KMS-11 (cell line): Measurements from ENCODE around the gene LIN28A.

Experiments
- H2AFZ ChIP-seq: fragments of 200-600 bp; sonication (generic); 2 replicates; pipeline ENCODE4 v1.6.1; 2016; ENCODE audit warnings: antibody characterized with exemption, mixed run types, low read depth
- H3K27ac ChIP-seq: fragments of 200-600 bp; sonication (generic); 2 replicates; pipeline ENCODE4 v1.6.1; 2016; ENCODE audit warnings: mild to moderate bottlenecking, mixed run types
- H3K27me3 ChIP-seq: fragments of 200-600 bp; sonication (generic); 2 replicates; pipeline ENCODE4 v1.6.1; 2017; ENCODE audit warnings: mild to moderate bottlenecking, low read depth, mixed run types, moderate library complexity; ENCODE audit not compliant: insufficient read depth
- H3K36me3 ChIP-seq: fragments of 200-600 bp; sonication (generic); 2 replicates; pipeline ENCODE4 v1.6.1; 2017; ENCODE audit warnings: mild to moderate bottlenecking, mixed run types; ENCODE audit not compliant: insufficient read depth
- H3K4me1 ChIP-seq: fragments of 200-600 bp; sonication (generic); 2 replicates; pipeline ENCODE4 v1.6.1; 2016; ENCODE audit warnings: mild to moderate bottlenecking, low read depth, mixed run types; ENCODE audit not compliant: poor library complexity, severe bottlenecking
- H3K4me2 ChIP-seq: fragments of 200-600 bp; sonication (generic); 2 replicates; pipeline ENCODE4 v1.7.0; 2016; ENCODE audit warnings: mild to moderate bottlenecking, mixed run types
- H3K4me3 ChIP-seq: fragments of 200-600 bp; sonication (generic); IDR thresholded peaks from 2 replicates; pipeline ENCODE4 v1.6.1; 2017; ENCODE audit warnings: low read depth, low read length, mixed read lengths; ENCODE audit not compliant: insufficient read depth
- H3K79me2 ChIP-seq: fragments of 200-600 bp; sonication (generic); 2 replicates; pipeline ENCODE4 v1.6.1; 2016; ENCODE audit warnings: low read depth, mixed run types; ENCODE audit not compliant: insufficient read depth
- H3K9ac ChIP-seq: fragments of 200-600 bp; sonication (generic); 2 replicates; pipeline ENCODE4 v1.6.1; 2016; ENCODE audit warnings: mild to moderate bottlenecking, mixed run types
- H4K20me1 ChIP-seq: fragments of 200-600 bp; sonication (generic); 2 replicates; pipeline ENCODE4 v1.6.1; 2016; ENCODE audit warnings: mild to moderate bottlenecking, mixed run types; ENCODE audit not compliant: insufficient read depth
- TF ChIP-seq, protein P1 (sequence below): fragments of 200-600 bp; sonication (generic); conservative IDR thresholded peaks from 2 replicates; pipeline ENCODE4 v1.6.1; 2017; ENCODE audit warnings: low read depth, mild to moderate bottlenecking, antibody characterized with exemption, low read length, moderate library complexity, mixed read lengths

The LIN28A gene

DNA sequence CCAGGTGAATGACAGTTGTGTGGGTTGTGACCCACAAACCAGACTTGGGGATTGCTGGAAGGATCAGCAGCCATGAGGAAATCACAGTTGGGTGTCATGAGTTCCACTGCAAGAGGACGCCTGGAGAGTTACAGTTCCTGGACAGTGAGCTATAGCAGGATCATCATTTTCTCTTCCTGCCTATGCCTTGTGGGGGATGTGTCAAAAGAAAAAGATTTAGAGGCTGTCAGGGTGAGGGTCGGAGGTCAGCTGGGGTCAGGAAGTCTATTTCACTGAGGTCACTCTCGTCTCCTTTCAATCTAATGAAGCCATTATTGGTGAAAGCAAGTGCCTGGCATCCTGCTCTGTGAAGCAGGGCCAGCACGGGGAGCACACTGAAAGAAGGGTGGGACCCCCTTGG lies 7.0 kb upstream of the LIN28A start:
- Histone ChIP-seq H3K79me2 (no peaks in the 10 kb centered on the region), H3K4me2 (no peak overlapping the region), H3K9ac (no peak overlapping the region), H3K27me3 (peaks cover 17% of the 10 kb centered on the region), H4K20me1 (no peaks in the 10 kb centered on the region), H3K4me3 (no peak overlapping the region), H3K4me1 (no peaks in the 10 kb centered on the region), H3K36me3 (no peaks in the 10 kb centered on the region), H3K27ac (no peak overlapping the region), H2AFZ (no peak overlapping the region)
- TF ChIP-seq, protein P1, sequence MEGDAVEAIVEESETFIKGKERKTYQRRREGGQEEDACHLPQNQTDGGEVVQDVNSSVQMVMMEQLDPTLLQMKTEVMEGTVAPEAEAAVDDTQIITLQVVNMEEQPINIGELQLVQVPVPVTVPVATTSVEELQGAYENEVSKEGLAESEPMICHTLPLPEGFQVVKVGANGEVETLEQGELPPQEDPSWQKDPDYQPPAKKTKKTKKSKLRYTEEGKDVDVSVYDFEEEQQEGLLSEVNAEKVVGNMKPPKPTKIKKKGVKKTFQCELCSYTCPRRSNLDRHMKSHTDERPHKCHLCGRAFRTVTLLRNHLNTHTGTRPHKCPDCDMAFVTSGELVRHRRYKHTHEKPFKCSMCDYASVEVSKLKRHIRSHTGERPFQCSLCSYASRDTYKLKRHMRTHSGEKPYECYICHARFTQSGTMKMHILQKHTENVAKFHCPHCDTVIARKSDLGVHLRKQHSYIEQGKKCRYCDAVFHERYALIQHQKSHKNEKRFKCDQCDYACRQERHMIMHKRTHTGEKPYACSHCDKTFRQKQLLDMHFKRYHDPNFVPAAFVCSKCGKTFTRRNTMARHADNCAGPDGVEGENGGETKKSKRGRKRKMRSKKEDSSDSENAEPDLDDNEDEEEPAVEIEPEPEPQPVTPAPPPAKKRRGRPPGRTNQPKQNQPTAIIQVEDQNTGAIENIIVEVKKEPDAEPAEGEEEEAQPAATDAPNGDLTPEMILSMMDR: no peak

DNA sequence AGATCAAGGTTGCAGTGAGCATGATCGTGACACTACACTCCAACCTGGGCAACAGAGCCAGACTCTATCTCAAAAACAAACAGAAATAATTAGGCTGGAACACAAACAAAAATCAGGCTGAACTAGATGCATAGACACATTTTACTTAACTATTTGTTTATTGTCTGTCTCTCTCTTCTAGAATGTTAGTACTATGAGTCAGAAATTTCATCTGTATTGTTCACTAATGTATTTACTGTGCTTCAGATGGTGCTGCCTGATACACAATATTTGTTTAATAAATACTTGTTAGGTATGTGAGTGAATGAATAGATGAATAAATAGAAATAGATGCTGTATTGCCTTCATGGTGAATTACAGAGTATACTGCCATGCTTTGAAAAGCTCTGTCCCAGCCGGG lies 6.0 kb upstream of the LIN28A start:
- H3K27ac ChIP-seq: no peak overlapping the region
- H3K4me3 ChIP-seq: no peak overlapping the region
- no peaks in the 10 kb centered on the region for H3K36me3 ChIP-seq
- H2AFZ ChIP-seq: no peak overlapping the region
- no peak overlapping the region for H3K9ac ChIP-seq
- no peak overlapping the region for H3K4me2 ChIP-seq
- H4K20me1 ChIP-seq: no peaks in the 10 kb centered on the region
- no peaks in the 10 kb centered on the region for H3K79me2 ChIP-seq
- TF ChIP-seq, protein P1: no peak
- peaks cover 27% of the 10 kb centered on the region for H3K27me3 ChIP-seq
- H3K4me1 ChIP-seq: no peaks in the 10 kb centered on the region

DNA sequence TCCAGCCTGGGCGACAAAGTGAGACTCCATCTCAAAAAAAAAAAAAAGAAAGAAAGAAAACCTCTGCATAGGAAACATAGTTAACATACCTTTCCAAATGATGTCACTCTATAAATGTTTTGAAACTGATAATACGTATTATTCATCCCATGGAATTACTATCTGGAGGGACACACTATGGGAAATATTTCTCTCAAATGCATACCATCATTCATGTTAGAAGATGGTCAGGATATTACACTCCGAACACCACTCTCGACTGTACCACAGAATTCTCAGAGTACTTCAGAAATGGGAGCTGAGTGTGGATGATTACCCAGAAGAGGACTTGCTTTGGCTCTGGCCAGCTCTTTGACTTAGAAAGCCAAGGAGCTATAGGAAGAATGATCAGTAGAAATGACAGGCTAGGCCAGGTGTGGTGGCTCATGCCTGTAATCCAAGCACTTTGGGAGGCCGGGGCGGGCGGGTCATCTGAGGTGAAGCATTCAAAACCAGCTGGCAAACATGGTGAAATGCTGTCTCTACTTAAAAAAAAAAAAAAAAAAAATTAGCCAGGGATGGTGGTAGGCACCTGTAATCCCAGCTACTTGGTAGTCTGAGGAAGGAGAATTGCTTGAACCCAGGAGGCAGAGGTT lies 5.2 kb upstream of the LIN28A start:
- Histone ChIP-seq H2AFZ (no peak overlapping the region), H3K4me2 (no peak overlapping the region), H4K20me1 (no peaks in the 10 kb centered on the region), H3K9ac (no peak overlapping the region), H3K4me1 (no peaks in the 10 kb centered on the region), H3K27me3 (peaks cover 30% of the 10 kb centered on the region), H3K4me3 (no peak overlapping the region), H3K27ac (no peak overlapping the region), H3K36me3 (no peaks in the 10 kb centered on the region), H3K79me2 (no peaks in the 10 kb centered on the region)
- TF ChIP-seq, protein P1: no peak

DNA sequence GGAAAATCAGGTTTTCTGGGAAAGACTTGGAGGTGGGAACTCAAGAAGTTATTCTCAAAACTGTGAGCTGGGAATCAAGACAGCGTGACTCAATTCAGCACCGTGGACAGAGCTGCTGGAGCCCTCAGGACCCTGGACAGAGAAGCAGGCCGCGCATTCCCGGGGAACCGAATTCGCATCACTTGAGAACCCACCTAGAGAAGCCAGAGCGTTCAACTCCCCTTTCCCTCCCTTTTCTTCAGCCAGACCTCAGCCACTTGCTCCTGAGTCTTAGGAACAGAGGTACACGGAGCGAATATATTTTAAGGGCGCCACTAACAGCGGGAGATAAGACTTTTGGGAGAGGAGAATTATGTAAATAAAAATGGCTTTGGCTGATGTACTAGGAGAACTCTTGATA lies 2.0 kb upstream of the LIN28A start:
- no peak overlapping the region for H3K9ac ChIP-seq

More for the DNA sequence above, 2.0 kb upstream of the LIN28A start:
- H3K27ac ChIP-seq: no peak overlapping the region
- no peaks in the 10 kb centered on the region for H4K20me1 ChIP-seq
- peaks cover 57% of the 10 kb centered on the region for H3K27me3 ChIP-seq
- no peaks in the 10 kb centered on the region for H3K36me3 ChIP-seq
- H3K4me2 ChIP-seq: no peak overlapping the region
- no peaks in the 10 kb centered on the region for H3K4me1 ChIP-seq
- TF ChIP-seq, protein P1: no peak
- H2AFZ ChIP-seq: no peak overlapping the region
- H3K79me2 ChIP-seq: no peaks in the 10 kb centered on the region
- no peak overlapping the region for H3K4me3 ChIP-seq
